ENCODE results near the gene DNAJC25.
"Not testable (repeated sequence)": the region's sequence is repeated elsewhere in the genome, so short reads cannot be mapped to it uniquely, and the experiment has no call there.

The DNAJC25 gene

GRCh38 chr9:111631214-111631971, at the start of gene DNAJC25:
DNAJC25 (plus strand) TSS chr9:111631334; CDS start chr9:111631408, 74 bp downstream.
- peak; percentile 99 for DNase-seq

GRCh38 chr9:111582888-111583287, 48.2 kb upstream of the DNAJC25 start:
- DNase-seq, result peak; percentile 4

- DNase-seq, result no peak
Measured at GRCh38 chr9:111586378-111586777, 44.8 kb upstream of the DNAJC25 start.

GRCh38 chr9:111588846-111589245, 42.3 kb upstream of the DNAJC25 start:
- DNase-seq, result no peak

- DNase-seq, result peak; percentile 32
Measured at GRCh38 chr9:111597852-111598732, 33.0 kb upstream of the DNAJC25 start.

GRCh38 chr9:111598733-111599091, 32.4 kb upstream of the DNAJC25 start:
- peak; percentile 37 for DNase-seq

- peak; percentile 90 for DNase-seq
Measured at GRCh38 chr9:111599092-111599954, 31.8 kb upstream of the DNAJC25 start, which contains the start of gene PTGR1. PTGR1 (minus strand) TSS chr9:111599647; CDS start chr9:111597422, 2,225 bp downstream.

- DNase-seq, result no peak
Measured at GRCh38 chr9:111599955-111600343, 31.2 kb upstream of the DNAJC25 start.

- DNase-seq, result peak; percentile 12
Measured at GRCh38 chr9:111601237-111602018, 29.7 kb upstream of the DNAJC25 start.

GRCh38 chr9:111603041-111603440, 28.1 kb upstream of the DNAJC25 start:
- DNase-seq, result no peak

- DNase-seq, result no peak
Measured at GRCh38 chr9:111604054-111604615, 27.0 kb upstream of the DNAJC25 start.

- DNase-seq, result no peak
Measured at GRCh38 chr9:111605041-111605559, 26.0 kb upstream of the DNAJC25 start.

- DNase-seq, result no peak
Measured at GRCh38 chr9:111610149-111610548, 21.0 kb upstream of the DNAJC25 start.

GRCh38 chr9:111610845-111611244, 20.3 kb upstream of the DNAJC25 start:
- no peak for DNase-seq

- DNase-seq, result no peak
Measured at GRCh38 chr9:111613436-111614040, 17.6 kb upstream of the DNAJC25 start.

- DNase-seq, result no peak
Measured at GRCh38 chr9:111615928-111616327, 15.2 kb upstream of the DNAJC25 start.

- not testable (repeated sequence) for DNase-seq
Measured at GRCh38 chr9:111617349-111617748, 13.8 kb upstream of the DNAJC25 start.

- peak; percentile 31 for DNase-seq
Measured at GRCh38 chr9:111621895-111622480, 9.1 kb upstream of the DNAJC25 start.

- DNase-seq, result peak; percentile 55
Measured at GRCh38 chr9:111622626-111623025, 8.5 kb upstream of the DNAJC25 start.

GRCh38 chr9:111627260-111627963, 3.7 kb upstream of the DNAJC25 start:
- DNase-seq, result no peak
